Erythroblast (primary cell): ENCODE measurements around the gene BLM.

Experiments used
- GATA1 ChIP-seq: IDR thresholded peaks from 2 replicates; pipeline ENCODE4 v1.6.1; 2011; ENCODE audit warnings: low read depth, mild to moderate bottlenecking, control low read depth, low read length, moderate library complexity
- POLR2A ChIP-seq: IDR thresholded peaks from 2 replicates; pipeline ENCODE4 v1.6.1; 2011; ENCODE audit warnings: mild to moderate bottlenecking, low read length

GRCh38 chr15:90810354-90810753 lies 93.2 kb downstream of the BLM start:
- no peak for TF ChIP-seq POLR2A
- TF ChIP-seq GATA1 = no peak
